K562 (cell line): ENCODE data around the gene MEGF11. TPM values are rescaled to one million over a fixed set of nuclear protein-coding genes. Genes with fewer than 3 reads are reported as not detected.

Experiments
- ATAC-seq: fragments of 200-7000 bp; cut with Tn5 transposase; 3 replicates; pipeline ENCODE4 v1.9.1; 2020; ENCODE audit warnings: moderate library complexity
- BruUV-seq: library from RNA; stranded (reverse); fragments of 400-500 nt; replicated peaks from 2 replicates; lab custom pipeline; 2021; lab: Mats Ljungman, UMichigan
- CTCF ChIA-PET: fragments of 300-600 bp; formaldehyde crosslinking; extraction: SDS; loops from one replicate; lab custom pipeline; 2021; ENCODE audit warnings: low intra/inter-chr PET ratio; lab: Yijun Ruan, JAX
- POLR2A ChIA-PET: fragments of 300-600, 350-650 bp; sonication (Branson Sonifier 250); formaldehyde crosslinking; extraction: SDS; loops from one replicate; lab custom pipeline; 2021; ENCODE audit warnings: antibody characterized with exemption, inconsistent platforms; lab: Yijun Ruan, JAX
- DNase-seq, 4 experiments: peaks; one replicate each; pipeline versions ENCODE4 v3.0.0 to v3.0.0-alpha.2; 2011 to 2018; ENCODE audit warnings: low spot score in 3 of 4, mixed read lengths in 3 of 4; ENCODE audit errors: extremely low read depth in 1 of 4
- FAIRE-seq: peaks from 2 replicates; lab custom pipeline; 2011; peaks lifted over from hg19 to GRCh38; lab: Jason Lieb, UNC
- H2AFZ ChIP-seq: 2 replicates; pipeline ENCODE4 v1.6.0; 2011; ENCODE audit warnings: low read depth, low read length, control low read depth, inconsistent platforms
- H3K27ac ChIP-seq: fragments of 200-600 bp; 3 replicates; pipeline ENCODE4 v1.8.0; 2011; ENCODE audit warnings: low read depth, mild to moderate bottlenecking, control low read depth, inconsistent platforms, low read length, moderate library complexity, mixed read lengths; ENCODE audit errors: extremely low read depth
- H3K27me3 ChIP-seq, 2 experiments: fragments of 300-600 bp in 1 of 2; 2 replicates in 1 of 2; 3 replicates in 1 of 2; pipeline versions ENCODE4 v1.6.0 to v1.8.0; 2011; ENCODE audit warnings: inconsistent platforms in 2 of 2, low read length in 2 of 2, mild to moderate bottlenecking in 1 of 2, mixed read lengths in 1 of 2, moderate library complexity in 1 of 2; ENCODE audit not compliant: control insufficient read depth in 2 of 2, insufficient read depth in 2 of 2
- H3K36me3 ChIP-seq: fragments of 300-600 bp; 3 replicates; pipeline ENCODE4 v1.8.0; 2011; ENCODE audit warnings: mild to moderate bottlenecking, low read length, inconsistent platforms; ENCODE audit not compliant: control insufficient read depth, insufficient read depth
- H3K4me1 ChIP-seq, 2 experiments: fragments of 200-600 bp in 1 of 2; replicated peaks in 1 of 2; 2 replicates in 1 of 2; 3 replicates in 1 of 2; pipeline versions ENCODE4 v1.5.1 to v1.8.0; 2011; ENCODE audit warnings: inconsistent platforms in 2 of 2, low read length in 2 of 2, mild to moderate bottlenecking in 1 of 2, mixed read lengths in 1 of 2, moderate library complexity in 1 of 2; ENCODE audit not compliant: control insufficient read depth in 2 of 2, insufficient read depth in 2 of 2
- H3K4me2 ChIP-seq: 2 replicates; pipeline ENCODE4 v1.6.1; 2011; ENCODE audit warnings: low read length, control low read depth, inconsistent platforms, mixed read lengths; ENCODE audit not compliant: insufficient read depth
- H3K4me3 ChIP-seq: fragments of 200-600 bp; sonication (generic), shearing (Covaris generic); 2 replicates; pipeline ENCODE4 v1.5.1; 2016; ENCODE audit warnings: control low read depth, inconsistent platforms
- H3K79me2 ChIP-seq: fragments of 200-600 bp; 3 replicates; pipeline ENCODE4 v1.8.0; 2011; ENCODE audit warnings: low read length, inconsistent platforms; ENCODE audit not compliant: control insufficient read depth, insufficient read depth
- H3K9ac ChIP-seq, 2 experiments: 2 replicates each; pipeline versions ENCODE4 v1.6.0 to v1.6.1; 2011; ENCODE audit warnings: low read depth in 2 of 2, low read length in 2 of 2, control low read depth in 1 of 2, inconsistent platforms in 1 of 2, mild to moderate bottlenecking in 1 of 2, mixed read lengths in 1 of 2; ENCODE audit not compliant: insufficient read depth in 1 of 2
- H3K9me1 ChIP-seq: one replicate; pipeline ENCODE4 v1.6.0; 2011; ENCODE audit warnings: inconsistent platforms, mild to moderate bottlenecking, low read length, moderate library complexity; ENCODE audit not compliant: control insufficient read depth, insufficient read depth
- H3K9me3 ChIP-seq: replicated peaks from 2 replicates; pipeline ENCODE4 v1.5.1; 2011; ENCODE audit warnings: low read depth, low read length, inconsistent platforms; ENCODE audit not compliant: control insufficient read depth, insufficient read depth
- H4K20me1 ChIP-seq: replicated peaks from 2 replicates; pipeline ENCODE4 v1.6.1; 2011; ENCODE audit warnings: low read length, inconsistent platforms, mixed read lengths; ENCODE audit not compliant: control insufficient read depth, insufficient read depth
- CBX5 ChIP-seq: IDR thresholded peaks from 2 replicates; pipeline ENCODE4 v1.6.1; 2014; ENCODE audit warnings: low read depth, borderline replicate concordance
- CEBPG ChIP-seq, 3 experiments: fragments of 200-800 bp in 1 of 3; sonication (Bioruptor generic) in 1 of 3; sonication (generic) in 1 of 3; formaldehyde crosslinking in 1 of 3; IDR thresholded peaks in 2 of 3; conservative IDR thresholded peaks in 1 of 3; 2 replicates each; pipeline versions ENCODE4 v1.6.1 to v1.8.0; 2016 to 2022; ENCODE audit warnings: missing compliant biosample characterization in 2 of 3, missing genetic modification characterization in 2 of 3, mild to moderate bottlenecking in 1 of 3, missing genetic modification reagents in 1 of 3
- HSF4 ChIP-seq: fragments of 250-450 bp; sonication (Bioruptor Pico); IDR thresholded peaks from 2 replicates; pipeline ENCODE4 v2.1.2; 2022; ENCODE audit warnings: mild to moderate bottlenecking, moderate library complexity, borderline replicate concordance
- ILK ChIP-seq: fragments of 450-650 bp; IDR thresholded peaks from 2 replicates; pipeline ENCODE4 v1.6.1; 2016; ENCODE audit warnings: missing genetic modification characterization, low read depth, mild to moderate bottlenecking, missing compliant biosample characterization, moderate library complexity, borderline replicate concordance
- JUNB ChIP-seq: fragments of 450-650 bp; formaldehyde crosslinking; conservative IDR thresholded peaks from 2 replicates; pipeline ENCODE4 v1.4.0; 2020; ENCODE audit warnings: mild to moderate bottlenecking
- NR4A1 ChIP-seq, 2 experiments: fragments of 250-450 bp in 1 of 2; fragments of 450-650 bp in 1 of 2; sonication (Bioruptor Pico) in 1 of 2; IDR thresholded peaks; 2 replicates each; pipeline versions ENCODE4 v1.4.0 to v1.6.1; 2016 to 2020; ENCODE audit warnings: mild to moderate bottlenecking in 2 of 2, missing compliant biosample characterization in 1 of 2, missing genetic modification characterization in 1 of 2, moderate library complexity in 1 of 2
- POU5F1 ChIP-seq: fragments of 150-350 bp; IDR thresholded peaks from 2 replicates; pipeline ENCODE4 v1.6.1; 2014; ENCODE audit warnings: borderline replicate concordance, low read length, low read depth, mild to moderate bottlenecking; ENCODE audit not compliant: partially characterized antibody
- RBFOX2 ChIP-seq: fragments of 200-400 bp; formaldehyde crosslinking; IDR thresholded peaks from 2 replicates; pipeline ENCODE4 v1.6.1; 2017; ENCODE audit warnings: low read depth, mild to moderate bottlenecking, low read length, moderate library complexity
- RHOXF2B ChIP-seq: fragments of 250-450 bp; sonication (Bioruptor Pico); conservative IDR thresholded peaks from 2 replicates; pipeline ENCODE4 v1.5.1; 2021
- RNF219 ChIP-seq: fragments of 250-450 bp; sonication (Bioruptor Pico); IDR thresholded peaks from 2 replicates; pipeline ENCODE4 v1.5.0; 2022; ENCODE audit warnings: mild to moderate bottlenecking
- SIN3A ChIP-seq, 2 experiments: fragments of 150-350 bp in 1 of 2; IDR thresholded peaks; 2 replicates each; pipeline ENCODE4 v1.6.1; 2011 to 2016; ENCODE audit warnings: borderline replicate concordance in 2 of 2, low read depth in 2 of 2, low read length in 2 of 2, mild to moderate bottlenecking in 2 of 2, moderate library complexity in 2 of 2; ENCODE audit not compliant: control insufficient read depth in 1 of 2
- SIN3B ChIP-seq: fragments of 450-650 bp; IDR thresholded peaks from 2 replicates; pipeline ENCODE4 v1.6.1; 2017; ENCODE audit warnings: low read depth, mild to moderate bottlenecking, moderate library complexity
- TAL1 ChIP-seq: fragments of 450-650 bp; IDR thresholded peaks from 2 replicates; pipeline ENCODE4 v1.6.1; 2016; ENCODE audit warnings: mild to moderate bottlenecking
- TCF15 ChIP-seq: fragments of 250-450 bp; sonication (Bioruptor Pico); IDR thresholded peaks from 2 replicates; pipeline ENCODE4 v1.8.0; 2022; ENCODE audit warnings: moderate library complexity, mild to moderate bottlenecking, inconsistent platforms
- ZC3H11A ChIP-seq: IDR thresholded peaks from 2 replicates; pipeline ENCODE4 v1.6.1; 2012; ENCODE audit warnings: low read depth, low read length, improper control_type of control experiment
- ZNF12 ChIP-seq: sonication (generic); formaldehyde crosslinking; IDR thresholded peaks from 2 replicates; pipeline ENCODE4 v1.4.0; 2020; ENCODE audit warnings: mild to moderate bottlenecking, missing genetic modification reagents
- ZNF253 ChIP-seq: fragments of 250-450 bp; sonication (Bioruptor Pico); conservative IDR thresholded peaks from 2 replicates; pipeline ENCODE4 v1.6.1; 2021; ENCODE audit warnings: mild to moderate bottlenecking
- ZNF354B ChIP-seq: fragments of 250-450 bp; sonication (Bioruptor Pico); IDR thresholded peaks from 2 replicates; pipeline ENCODE4 v1.4.0; 2020
- ZZZ3 ChIP-seq: fragments of 450-650 bp; IDR thresholded peaks from 2 replicates; pipeline ENCODE4 v1.6.1; 2016; ENCODE audit warnings: antibody characterized with exemption, mild to moderate bottlenecking, moderate library complexity
- in situ Hi-C: fragments of 300-500 bp; cut with MboI; formaldehyde crosslinking; loops from 4 replicates; pipeline ENCODE4 v1.15.0; 2018; ENCODE audit warnings: inconsistent platforms, mixed read lengths
- intact Hi-C: fragments of 100-400 bp; cut with micrococcal nuclease; formaldehyde crosslinking; loops from 2 replicates; pipeline ENCODE4 v1.14.2; 2022
- polyA plus RNA-seq, 8 experiments: library from polyadenylated mRNA; depleted of rRNA in 4 of 8; stranded (reverse) in 5 of 8; unstranded in 3 of 8; fragments of >200 nt; fragmentation: Nextera tagmentation in 2 of 8; fragmentation: Illumina TruSeq in 1 of 8; extraction: Ambion mirVana in 2 of 8; extraction: Trizol in 1 of 8; gene quantifications; 2 replicates each; pipeline versions ENCODE4 v1.2.1 to v1.2.3, GENCODE V29; 2011 to 2014; ENCODE audit warnings: inconsistent platforms in 1 of 8, missing spikeins in 1 of 8
- total RNA-seq, 7 experiments: library from RNA; depleted of rRNA in 6 of 7; stranded (reverse); fragments of >200 nt in 6 of 7; fragmentation: Illumina TruSeq in 2 of 7; extraction: Trizol in 2 of 7; gene quantifications; 2 replicates each; pipeline versions ENCODE4 v1.2.1 to v1.2.3, GENCODE V29; 2011 to 2021; ENCODE audit warnings: low replicate concordance in 1 of 7

The MEGF11 gene
- total and polyA plus RNA-seq, 9 of the 15 experiments (the other 6 are each of a cell fraction or from before 2014, with no cell fraction given): 0.06 to 0.23 (median 0.20) TPM; not detected in 6

DNA sequence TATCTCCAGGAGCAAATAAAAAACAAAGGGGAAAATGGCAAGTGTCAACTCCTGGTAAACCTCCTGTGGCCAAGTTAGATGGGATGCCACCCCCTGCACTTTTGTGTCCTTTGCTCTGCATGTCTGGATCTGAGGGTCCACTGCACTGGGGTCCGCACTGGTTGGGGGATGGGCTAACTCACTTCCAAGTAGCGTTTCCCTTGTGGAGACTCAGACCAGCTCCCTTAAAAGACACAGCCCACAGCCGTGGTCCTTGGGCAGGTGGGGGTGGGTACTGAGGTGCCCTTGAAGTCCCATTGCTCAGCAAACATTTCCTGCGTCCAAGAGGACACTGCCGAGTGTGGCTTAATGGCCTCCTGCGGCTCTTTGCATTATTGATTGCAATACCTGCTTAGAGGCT is 188.2 kb downstream of the MEGF11 start (continued):
- no peak for TF ChIP-seq ZZZ3
- no peak for TF ChIP-seq SIN3A (IDR thresholded peaks at IDR 0.05; ENCODE audit: borderline replicate concordance in 2 of 2, control insufficient read depth in 1 of 2, low read depth in 2 of 2, low read length in 2 of 2)
- no peak for TF ChIP-seq ZNF253 (CRISPR knock-in tag)
- no peak for TF ChIP-seq ZNF12 (CRISPR knock-in tag)
- no peak for TF ChIP-seq RHOXF2B (CRISPR knock-in tag)
- no peak for TF ChIP-seq ZC3H11A
- TF ChIP-seq CBX5: no peak
- TF ChIP-seq CEBPG (CRISPR knock-in tag; IDR thresholded peaks at IDR 0.05): no peak
- TF ChIP-seq CEBPG (tag; conservative IDR thresholded peaks at IDR 0.05 in 1 of 2, IDR thresholded peaks at IDR 0.05 in 1 of 2): no peak

DNA sequence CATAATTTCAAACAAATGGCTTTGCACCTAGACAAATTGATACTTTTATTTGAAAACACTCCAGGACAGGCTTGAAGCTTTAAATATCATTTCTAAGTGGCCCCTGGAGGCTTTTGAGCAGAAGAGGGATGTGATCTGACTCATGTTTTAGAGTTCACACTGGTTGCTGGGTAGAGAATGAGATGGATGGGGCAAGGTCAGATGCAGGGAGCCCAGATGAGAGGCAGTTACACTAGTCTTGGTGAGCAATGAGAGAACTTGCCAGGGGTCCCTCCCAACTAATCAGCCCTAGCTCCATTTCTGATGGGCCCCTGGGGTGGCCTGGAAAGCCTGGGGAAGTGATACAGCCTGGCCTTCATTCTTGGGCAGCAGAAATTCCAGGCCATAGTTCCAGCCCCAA is 190.4 kb downstream of the MEGF11 start:
- ChIA-PET CTCF (no interaction called here), POLR2A (interaction anchor here (1.2 kb wide), 1 partner anchor 9 kb away, joined by 3 read pairs; no protein-coding TSS in a partner anchor)
- H3K79me2 ChIP-seq: no peaks in the 10 kb centered on the region
- in situ Hi-C loops: no loop called here
- no peak overlapping the region for H3K4me2 ChIP-seq
- H3K27ac ChIP-seq: no peak overlapping the region
- ATAC-seq (no peak), DNase-seq (no peak), FAIRE-seq (no peak)
- no peaks in the 10 kb centered on the region for H4K20me1 ChIP-seq
- H2AFZ ChIP-seq: no peak overlapping the region
- no peak overlapping the region for H3K4me3 ChIP-seq
- H3K9me1 ChIP-seq: no peaks in the 10 kb centered on the region
- no TSS peak for BruUV-seq
- TF ChIP-seq POU5F1 (no peak), SIN3B (no peak), JUNB (CRISPR knock-in tag) (no peak), NR4A1 (CRISPR knock-in tag; IDR thresholded peaks at IDR 0.05) (no peak), NR4A1 (tag; IDR thresholded peaks at IDR 0.05) (no peak), TAL1 (no peak), ZNF354B (CRISPR knock-in tag) (no peak), ILK (no peak), RNF219 (CRISPR knock-in tag) (no peak), RBFOX2 (no peak), TCF15 (CRISPR knock-in tag) (no peak), HSF4 (CRISPR knock-in tag) (no peak)
- TF ChIP-seq, all 486 proteins: peak for 0
- Histone ChIP-seq H3K9me3 (no peaks in the 10 kb centered on the region), H3K36me3 (no peaks in the 10 kb centered on the region), H3K27me3 (peaks cover 4 to 26% of the 10 kb centered on the region in 2 experiments; a peak in 4 of 5 replicates), H3K9ac (no peak overlapping the region), H3K4me1 (no peaks in the 10 kb centered on the region)
- intact Hi-C loops: no loop called here
